Nephron (organoid): ENCODE data around the gene USP15.

Source experiments
- H3K27ac Mint-ChIP-seq, 3 experiments: 2 replicates each; pipeline ENCODE4 v1.8.0; 2020; ENCODE audit warnings: mixed read lengths in 3 of 3, mild to moderate bottlenecking in 2 of 3, moderate library complexity in 1 of 3
- H3K27me3 Mint-ChIP-seq: 2 replicates; pipeline ENCODE4 v1.8.0; 2021; ENCODE audit warnings: low read depth, mild to moderate bottlenecking, moderate library complexity, mixed read lengths
- H3K36me3 Mint-ChIP-seq: 2 replicates; pipeline ENCODE4 v1.8.0; 2020; ENCODE audit warnings: low read depth, mixed read lengths
- H3K4me1 Mint-ChIP-seq: 2 replicates; pipeline ENCODE4 v1.8.0; 2020; ENCODE audit warnings: mixed read lengths
- H3K4me3 Mint-ChIP-seq, 3 experiments: 2 replicates each; pipeline ENCODE4 v1.8.0; 2020; ENCODE audit warnings: mild to moderate bottlenecking in 3 of 3, mixed read lengths in 3 of 3, moderate library complexity in 2 of 3
- H3K9me3 Mint-ChIP-seq: 2 replicates; pipeline ENCODE4 v1.8.0; 2020; ENCODE audit warnings: mixed read lengths
- CTCF ChIP-seq, 3 experiments: fragments of 200-600 bp; sonication (generic); IDR thresholded peaks; one replicate each; pipeline ENCODE4 v1.5.0; 2021; ENCODE audit warnings: antibody characterized with exemption in 3 of 3; ENCODE audit not compliant: unreplicated experiment in 3 of 3

USP15 gene

GRCh38 chr12:62304560-62304959 is 44.4 kb downstream of the USP15 start:
- peaks cover 82% of the 10 kb centered on the region for H3K36me3 Mint-ChIP-seq
- no peaks in the 10 kb centered on the region for H3K27me3 Mint-ChIP-seq
- no peak overlapping the region for H3K4me3 Mint-ChIP-seq
- TF ChIP-seq CTCF (IDR thresholded peaks at IDR 0.05; ENCODE audit: unreplicated experiment in 3 of 3): no peak
- no peak overlapping the region for H3K27ac Mint-ChIP-seq
- no peaks in the 10 kb centered on the region for H3K4me1 Mint-ChIP-seq
- H3K9me3 Mint-ChIP-seq: peaks cover 29% of the 10 kb centered on the region

GRCh38 chr12:62305778-62306177 is 45.6 kb downstream of the USP15 start:
- Mint-ChIP-seq H3K27me3 (no peaks in the 10 kb centered on the region), H3K27ac (no peak overlapping the region), H3K4me1 (no peaks in the 10 kb centered on the region), H3K9me3 (peaks cover 28% of the 10 kb centered on the region), H3K4me3 (no peak overlapping the region), H3K36me3 (peaks cover 81% of the 10 kb centered on the region)
- TF ChIP-seq CTCF (IDR thresholded peaks at IDR 0.05; ENCODE audit: unreplicated experiment in 3 of 3): no peak

DNA sequence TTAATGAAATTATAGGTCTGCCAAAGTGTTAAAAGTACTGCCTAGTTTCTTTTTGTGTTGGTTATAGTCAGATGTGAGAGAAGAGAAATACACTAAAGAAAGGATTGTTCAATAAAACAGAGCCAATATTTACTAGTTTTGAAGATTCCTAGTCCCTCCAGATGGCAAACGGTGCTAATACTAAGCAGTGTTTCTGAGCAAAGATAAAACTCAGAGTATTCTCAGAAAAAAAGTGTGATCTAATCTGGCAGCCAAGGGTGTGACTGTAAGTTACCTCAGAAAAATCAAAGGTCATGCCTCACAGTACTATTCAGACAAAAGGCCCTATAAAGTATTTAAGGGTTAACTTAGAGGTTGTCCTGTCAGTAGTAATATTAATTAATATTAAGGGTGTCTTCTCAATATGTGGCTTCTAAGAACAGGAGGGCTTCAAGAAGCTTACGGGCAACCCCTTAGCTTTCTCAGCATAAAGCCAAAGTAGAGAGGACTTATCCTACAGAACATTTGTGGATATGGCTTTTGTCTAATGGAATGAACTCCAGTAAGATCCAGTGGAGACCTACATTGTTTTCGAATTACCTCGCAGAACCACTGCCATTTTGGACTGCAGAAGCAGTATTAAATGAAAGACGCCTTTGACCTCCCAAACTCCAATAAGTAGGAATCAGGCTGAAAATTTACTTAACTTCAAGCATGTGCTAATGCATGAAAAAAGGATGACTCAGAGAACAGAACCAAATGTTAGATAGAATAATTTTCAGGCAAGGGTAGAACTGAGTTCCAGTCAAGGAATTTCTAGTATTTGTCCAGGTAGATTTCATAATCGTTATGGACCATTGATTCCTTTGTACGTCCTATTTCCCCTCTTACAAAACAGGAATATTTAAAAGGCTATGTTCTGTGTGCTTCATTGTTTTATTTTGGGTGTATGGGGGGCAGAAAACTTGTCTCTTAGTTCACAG is 46.6 kb downstream of the USP15 start:
- no peak for TF ChIP-seq CTCF (IDR thresholded peaks at IDR 0.05; ENCODE audit: unreplicated experiment in 3 of 3)
- Mint-ChIP-seq H3K36me3 (peaks cover 73% of the 10 kb centered on the region), H3K4me1 (no peaks in the 10 kb centered on the region), H3K9me3 (peaks cover 28% of the 10 kb centered on the region), H3K27ac (no peak overlapping the region), H3K27me3 (no peaks in the 10 kb centered on the region), H3K4me3 (no peak overlapping the region)

GRCh38 chr12:62308201-62308600 is 48.0 kb downstream of the USP15 start:
- no peaks in the 10 kb centered on the region for H3K4me1 Mint-ChIP-seq
- no peak for TF ChIP-seq CTCF (IDR thresholded peaks at IDR 0.05; ENCODE audit: unreplicated experiment in 3 of 3)
- no peak overlapping the region for H3K27ac Mint-ChIP-seq
- H3K4me3 Mint-ChIP-seq: no peak overlapping the region
- peaks cover 25% of the 10 kb centered on the region for H3K9me3 Mint-ChIP-seq
- no peaks in the 10 kb centered on the region for H3K27me3 Mint-ChIP-seq
- H3K36me3 Mint-ChIP-seq: peaks cover 61% of the 10 kb centered on the region

- Mint-ChIP-seq H3K4me3 (no peak overlapping the region), H3K4me1 (no peaks in the 10 kb centered on the region), H3K9me3 (no peaks in the 10 kb centered on the region), H3K36me3 (peaks cover 22% of the 10 kb centered on the region), H3K27ac (no peak overlapping the region), H3K27me3 (no peaks in the 10 kb centered on the region)
- no peak for TF ChIP-seq CTCF (IDR thresholded peaks at IDR 0.05; ENCODE audit: unreplicated experiment in 3 of 3)
Measured at GRCh38 chr12:62313727-62314380, 53.6 kb downstream of the USP15 start.
